HG03039 (cell line): ENCODE data around the gene SLX9.
"Not testable (repeated sequence)": the region's sequence is repeated elsewhere in the genome, so short reads cannot be mapped to it uniquely, and the experiment has no call there.

ENCODE experiments used
- ATAC-seq: cut with Tn5 transposase; IDR thresholded peaks from one replicate; pipeline ENCODE4 v1.9.1; 2021; ENCODE audit warnings: mild to moderate bottlenecking, moderate library complexity; ENCODE audit not compliant: unreplicated experiment

SLX9 gene

DNA sequence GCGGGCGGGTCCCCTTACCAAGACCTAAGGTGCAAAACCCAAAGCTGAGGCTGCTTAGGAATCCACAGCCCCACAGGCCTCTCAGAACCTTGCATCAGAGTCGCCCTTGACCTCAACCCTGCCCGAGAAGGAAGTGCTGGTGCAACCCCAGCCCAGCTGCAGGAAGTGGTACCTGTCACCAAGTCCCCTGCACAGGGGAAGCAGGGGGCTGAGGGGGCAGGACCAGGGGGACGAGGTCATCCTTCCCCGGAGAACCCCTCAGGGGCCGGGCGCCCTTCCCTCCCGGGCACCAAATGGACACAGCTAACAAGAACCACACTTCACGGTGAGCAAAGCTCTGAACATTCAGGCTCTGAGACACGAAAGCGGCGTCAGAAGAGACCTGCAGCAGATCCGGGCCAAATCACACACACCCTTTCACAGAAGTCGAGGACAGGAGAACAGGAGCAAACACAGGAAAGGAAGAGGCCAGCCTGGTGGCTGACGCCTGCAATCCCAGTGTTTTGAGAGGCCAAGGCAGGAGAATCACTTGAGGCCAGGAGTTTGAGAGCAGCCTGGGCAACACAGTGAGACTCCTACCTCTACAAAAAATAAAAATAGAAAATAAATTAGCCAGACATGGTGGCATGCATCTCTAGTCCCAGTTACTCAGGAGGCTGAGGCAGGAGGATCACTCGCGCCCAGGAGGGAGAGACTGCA, 25.5 kb upstream of the SLX9 start:
- ATAC-seq: no peak

DNA sequence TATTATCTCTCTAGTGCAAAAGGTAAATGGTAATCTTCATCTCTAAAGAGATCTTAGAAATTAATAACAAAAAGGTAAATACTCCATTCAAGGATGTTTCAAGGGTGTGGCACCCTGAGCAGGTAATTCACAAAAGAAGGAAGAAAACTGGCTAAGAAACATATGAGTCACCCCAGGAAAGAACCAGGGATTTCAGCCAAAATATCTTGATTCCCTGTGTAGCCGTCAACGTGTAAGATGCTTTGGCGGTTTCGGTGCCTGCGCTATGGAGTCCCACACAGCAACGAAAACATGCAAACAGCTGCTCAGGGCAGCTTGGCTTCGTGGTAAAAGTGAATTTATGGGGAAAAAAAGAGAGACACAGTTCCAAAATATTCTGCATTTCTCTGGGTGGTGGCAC, 22.9 kb upstream of the SLX9 start:
- ATAC-seq: no peak

- ATAC-seq: no peak
These were observed 22.3 kb upstream of the SLX9 start for GRCh38 chr21:44917446-44918106.

- no peak for ATAC-seq
These were observed 21.7 kb upstream of the SLX9 start for GRCh38 chr21:44918107-44918470.

DNA sequence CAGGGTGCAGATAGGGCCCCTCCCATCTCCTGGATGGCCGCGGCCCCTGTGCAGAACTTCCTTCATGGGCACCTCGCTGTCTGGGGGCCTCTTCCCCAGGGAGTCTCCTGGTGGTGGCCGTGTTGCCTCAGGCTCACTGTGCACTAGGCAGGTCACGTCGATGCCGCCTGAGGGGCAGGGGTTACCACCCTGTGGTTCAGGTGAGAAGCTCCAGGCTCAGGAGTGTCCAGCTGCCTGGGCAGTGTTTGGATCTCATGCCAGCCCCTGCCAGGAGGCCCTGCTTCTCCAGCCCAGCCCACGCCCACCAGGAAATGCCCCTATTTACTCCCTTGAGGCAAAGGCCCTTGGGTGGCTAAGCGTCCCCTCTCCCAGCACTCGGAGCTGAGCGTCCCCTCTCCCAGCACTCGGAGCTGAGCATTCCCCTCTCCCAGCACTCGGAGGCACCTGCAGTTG, 21.2 kb upstream of the SLX9 start:
- no peak for ATAC-seq

- ATAC-seq: no peak
These were observed 20.5 kb upstream of the SLX9 start for GRCh38 chr21:44919111-44919912.

DNA sequence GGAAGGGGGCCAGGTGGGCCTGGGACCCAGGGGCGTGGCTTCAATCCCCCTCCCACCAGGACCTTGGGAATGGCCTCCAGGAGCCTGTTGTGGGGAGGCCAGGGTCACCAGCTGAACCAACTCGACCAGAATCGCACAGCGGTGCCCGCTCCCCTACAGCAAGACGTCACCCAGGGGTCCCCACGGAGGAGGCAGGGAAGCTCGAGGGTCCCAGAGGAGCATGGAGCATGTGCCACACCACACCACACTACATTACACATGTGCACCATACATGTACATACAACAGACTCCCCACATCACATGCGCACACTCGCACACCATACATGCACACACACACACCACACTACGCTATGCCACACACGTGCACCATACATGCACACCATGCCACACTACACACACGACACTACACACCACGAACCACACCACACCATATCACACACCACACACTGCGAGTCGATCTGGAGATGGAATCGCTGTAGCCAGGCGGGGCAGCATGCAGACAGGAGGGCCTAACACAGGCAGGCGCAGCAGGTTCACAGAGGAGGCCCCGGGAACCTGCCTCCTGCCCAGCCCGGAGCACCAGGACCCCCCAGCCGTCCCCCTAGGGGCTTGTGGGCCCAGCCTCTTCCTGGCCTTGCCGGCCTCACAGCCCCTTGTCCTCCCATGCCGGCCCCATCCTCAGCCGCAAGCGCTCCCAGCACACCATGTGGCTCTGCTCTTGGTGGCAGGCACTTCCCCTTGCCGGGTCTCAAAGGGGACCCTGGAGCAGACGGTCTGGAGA, 19.7 kb upstream of the SLX9 start:
- no peak for ATAC-seq

DNA sequence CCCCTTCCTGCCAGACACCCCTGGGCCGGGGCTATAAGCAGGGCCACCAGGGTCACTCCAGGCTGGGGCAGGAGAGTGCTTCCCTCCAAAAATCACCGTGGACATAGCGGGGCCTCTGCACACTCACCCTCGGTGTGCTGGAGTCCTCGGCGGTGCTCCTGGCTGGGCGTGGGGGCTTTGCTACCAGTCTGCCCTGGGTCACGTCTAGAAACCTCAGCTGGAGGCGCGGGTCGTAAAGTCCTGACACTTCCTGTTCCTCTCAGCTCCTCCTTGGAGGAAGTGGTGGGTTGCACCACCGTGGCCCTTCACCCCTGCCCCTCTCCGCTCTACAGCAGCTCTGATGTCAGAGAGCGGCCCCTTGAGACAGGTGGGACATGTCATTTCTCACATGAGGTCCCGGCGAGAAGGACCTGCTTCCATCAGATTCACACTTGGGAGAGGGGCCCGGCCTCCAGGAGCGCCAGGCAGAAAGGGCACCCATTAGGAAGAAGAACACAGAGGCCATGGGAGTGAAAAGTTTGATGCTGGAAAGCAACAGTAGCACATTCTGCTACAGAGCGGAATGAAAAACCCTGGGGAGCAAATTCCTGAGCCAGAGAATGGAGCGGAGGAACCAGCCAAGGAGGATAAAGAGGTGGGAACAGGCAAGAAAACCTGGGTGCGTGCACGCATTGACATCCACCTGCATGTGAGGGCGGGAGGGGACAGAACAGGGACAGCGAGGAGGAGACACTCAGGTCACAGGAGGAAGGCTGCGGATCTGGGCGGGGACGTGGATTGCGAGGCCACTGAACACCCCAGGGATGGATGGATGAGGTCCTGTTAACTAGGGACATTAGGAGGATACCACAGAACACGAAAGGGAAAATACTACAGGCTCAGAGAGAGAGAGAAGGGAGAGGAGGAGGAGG, 18.9 kb upstream of the SLX9 start, which contains the start of gene ITGB2:
Gene ITGB2 (minus strand): TSS at position 206 of the 911 bp plus-strand sequence. CDS start 10,117 bp downstream, outside the sequence.
- no peak for ATAC-seq

DNA sequence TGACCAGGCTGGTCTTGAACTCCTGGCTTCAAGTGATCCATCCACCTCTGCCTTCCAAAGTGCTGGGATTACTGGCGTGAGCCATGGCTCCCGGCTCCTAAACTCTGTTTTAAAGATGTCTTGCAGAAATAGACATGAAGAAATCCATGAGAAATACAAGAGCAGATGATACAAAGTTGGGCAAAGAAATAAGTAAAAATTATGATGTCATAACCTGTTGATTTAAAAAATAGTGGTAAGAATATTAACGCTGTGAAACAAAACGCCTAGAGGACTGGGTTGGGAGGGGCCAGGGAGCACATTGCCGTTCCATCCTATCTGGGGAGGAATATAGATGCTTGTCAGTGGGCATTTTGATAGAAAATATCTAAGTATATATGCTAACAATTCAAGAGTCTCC, 17.9 kb upstream of the SLX9 start:
- ATAC-seq: no peak

- no peak for ATAC-seq
These were observed 16.2 kb upstream of the SLX9 start for GRCh38 chr21:44923480-44924084.

DNA sequence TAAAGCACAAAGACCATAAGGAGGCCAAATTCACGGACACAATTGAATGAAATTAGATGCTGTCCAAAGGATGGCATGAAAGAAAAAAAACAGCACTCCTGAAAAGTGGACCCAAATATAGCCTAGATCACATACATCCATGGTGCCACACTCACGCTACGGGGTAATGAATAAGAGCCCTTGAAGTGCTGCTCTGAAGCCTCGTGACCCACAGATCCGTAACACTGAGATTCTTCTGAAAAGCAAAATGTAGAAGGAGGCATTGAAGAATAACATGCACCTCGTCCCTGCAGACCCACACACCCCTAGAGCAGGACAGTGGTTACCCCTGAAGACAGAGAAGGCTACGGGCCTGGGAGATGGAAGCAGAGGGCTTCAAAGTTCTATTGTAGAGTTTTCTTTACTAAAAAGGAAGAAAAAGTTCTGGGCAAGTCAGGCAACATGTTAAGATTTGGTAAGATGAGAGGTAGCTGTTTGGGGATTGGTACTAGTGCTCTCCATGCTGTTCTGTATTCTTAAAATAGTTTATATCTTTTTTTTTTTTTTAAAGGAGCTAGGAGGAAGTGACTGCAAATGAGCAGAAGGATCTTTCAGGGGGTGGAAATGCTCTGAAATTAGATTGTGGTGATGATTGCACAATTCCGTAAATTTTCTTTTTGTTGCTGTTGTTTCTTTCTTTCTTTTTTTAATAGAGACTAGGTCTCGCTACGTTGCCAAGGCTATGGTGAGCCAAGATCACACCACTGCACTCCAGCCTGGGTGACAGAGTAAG, 15.0 kb upstream of the SLX9 start:
- ATAC-seq: no peak

DNA sequence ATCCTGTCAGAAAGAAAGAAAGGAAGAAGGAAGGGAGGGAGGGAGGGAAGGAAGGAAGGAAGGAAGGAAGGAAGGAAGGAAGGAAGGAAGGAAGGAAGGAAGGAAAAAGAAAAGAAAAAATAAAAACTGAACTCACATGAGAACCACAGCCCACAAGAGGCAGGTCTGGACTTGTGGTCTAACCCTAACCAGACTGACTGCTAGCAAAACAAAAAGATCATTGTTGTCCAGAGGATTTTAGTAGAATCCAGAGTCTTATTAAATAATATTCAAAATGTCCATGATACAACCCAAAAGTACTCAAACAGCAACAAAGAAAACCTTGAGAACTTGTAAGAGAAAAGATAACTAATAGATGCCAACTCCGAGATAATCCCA, 14.5 kb upstream of the SLX9 start:
- ATAC-seq: no peak

DNA sequence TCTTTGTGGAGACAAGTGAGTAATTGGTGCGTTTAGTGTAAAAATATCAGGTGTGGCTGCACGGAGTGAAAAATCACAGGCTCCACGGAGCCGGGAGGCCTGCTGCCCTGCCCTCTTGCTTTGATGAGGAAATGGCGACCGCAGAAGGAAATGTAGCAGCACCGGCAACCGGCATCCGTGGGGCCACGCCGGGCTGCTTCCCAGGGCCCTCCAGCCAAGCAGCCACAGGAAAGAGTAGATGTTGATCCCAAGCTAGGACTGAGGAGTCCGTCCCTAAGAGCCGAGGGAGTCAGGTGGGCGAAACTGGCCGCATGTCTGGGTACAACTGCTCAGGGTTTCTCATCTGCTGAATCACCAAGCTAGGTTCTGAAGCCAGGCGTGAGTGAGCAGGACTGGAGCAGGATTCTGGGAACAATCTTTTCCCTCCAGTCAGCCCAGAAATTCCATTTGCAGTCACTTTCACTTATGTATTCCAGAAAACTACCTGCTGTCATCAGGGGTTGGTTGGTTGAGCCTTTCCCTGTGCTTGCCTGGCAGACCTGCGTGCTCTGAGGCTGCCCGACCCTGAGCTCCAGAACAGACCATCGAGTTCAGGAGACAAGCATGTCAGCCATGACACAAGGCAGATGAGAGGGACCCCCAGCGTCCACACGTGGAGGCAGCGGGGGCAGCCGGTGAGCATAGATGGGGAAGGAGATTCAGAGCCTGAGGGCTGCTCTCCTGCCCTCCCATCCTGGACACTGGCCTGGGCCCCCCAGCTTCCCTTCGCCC, 13.3 kb upstream of the SLX9 start:
- ATAC-seq: no peak

GRCh38 chr21:44927259-44927586, 12.6 kb upstream of the SLX9 start:
- no peak for ATAC-seq

DNA sequence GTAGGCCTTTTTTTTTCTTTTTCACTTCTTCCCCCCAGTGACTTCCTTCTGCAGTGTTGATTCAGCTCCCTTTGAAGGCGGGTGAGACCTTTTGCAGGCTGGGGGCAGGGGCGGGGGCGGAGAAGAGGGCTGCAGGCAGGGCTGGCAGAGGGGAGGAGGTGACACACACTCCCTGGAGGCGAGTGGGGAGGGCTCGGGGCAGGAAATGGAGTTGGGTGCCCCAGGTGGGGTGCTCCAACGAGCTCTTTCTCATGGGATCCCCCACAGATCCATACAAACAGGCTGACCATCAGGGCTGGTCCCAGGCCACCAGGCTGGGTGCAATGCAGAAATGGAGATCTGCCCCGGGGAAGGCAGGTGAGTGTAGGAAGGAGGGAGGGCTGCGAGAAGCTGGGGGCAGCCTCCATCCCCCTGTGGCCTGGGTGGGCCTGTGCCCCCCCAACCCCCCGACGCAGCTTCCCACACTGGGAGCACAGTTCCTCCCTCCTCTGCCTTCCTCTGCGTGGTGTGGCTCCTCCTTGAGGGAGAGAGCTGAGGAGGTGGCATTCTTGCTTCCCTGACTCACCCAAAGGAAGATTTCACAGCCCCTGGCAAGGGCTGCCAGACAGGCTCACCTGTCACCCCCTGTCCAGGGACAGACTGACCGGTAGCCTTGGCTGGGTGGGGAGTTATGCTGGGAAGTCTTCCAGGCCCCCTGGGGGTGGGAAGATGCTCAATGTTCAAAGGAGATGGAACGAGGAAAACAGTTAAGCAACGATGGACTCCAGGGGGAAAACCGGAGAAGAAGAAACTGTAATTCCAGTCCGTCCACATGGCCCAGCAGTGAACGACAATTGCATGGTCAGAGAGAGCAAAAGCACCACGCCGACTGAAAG, 12.0 kb upstream of the SLX9 start:
- ATAC-seq: no peak

- ATAC-seq: not testable (repeated sequence)
These were observed 11.2 kb upstream of the SLX9 start for GRCh38 chr21:44928500-44929241.
